ENCODE data around the gene MAN2A1. TPM values are rescaled to one million over a fixed set of nuclear protein-coding genes. Genes with fewer than 3 reads are reported as not detected.
A peak's percentile ranks its signal among the peaks of the same experiment; 100 is the strongest.

MAN2A1 gene
- total RNA-seq, 2 donors from 2014 or later, result 32.3 to 41.0 TPM

DNA sequence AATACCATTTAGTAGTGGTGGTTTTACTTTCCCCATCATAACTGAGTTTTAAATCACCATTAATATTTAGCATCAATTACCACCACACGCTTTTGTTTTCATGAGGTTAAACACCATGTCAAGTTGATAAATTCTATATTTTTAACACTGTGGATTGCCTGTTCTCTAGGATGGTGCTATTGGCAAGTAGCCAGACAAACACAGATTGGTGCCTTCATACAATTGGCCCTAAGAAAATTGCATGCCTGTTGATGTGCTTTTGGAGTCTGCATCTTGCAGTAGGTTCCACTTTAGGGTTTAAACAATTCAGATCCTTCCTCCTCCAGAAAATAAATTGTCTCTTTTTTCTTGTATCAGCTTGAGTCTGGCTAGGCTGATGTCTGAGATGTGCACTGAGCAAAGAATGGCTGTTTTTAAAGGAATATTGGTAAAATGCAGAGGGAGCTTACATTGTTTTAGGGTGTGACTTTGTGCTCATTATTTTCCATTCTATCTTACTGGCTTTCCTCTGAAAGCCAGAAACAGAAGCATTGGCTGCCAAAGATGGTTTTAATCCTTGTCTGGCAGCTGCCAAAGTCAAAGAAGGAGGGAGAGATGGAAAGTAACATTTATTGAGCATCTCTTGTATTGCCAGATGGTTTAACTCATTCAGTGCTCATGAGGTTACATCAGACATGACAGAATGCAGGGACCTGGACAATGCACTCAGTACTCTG, 19.6 kb upstream of the MAN2A1 start:
- H3K27ac Mint-ChIP-seq, result no peak overlapping the region
- peaks cover 0 to 5% of the 10 kb centered on the region in 2 donors for H3K9me3 Mint-ChIP-seq
- H3K36me3 Mint-ChIP-seq, result no peaks in the 10 kb centered on the region
- DNase-seq (ENCODE audit: low spot score in 2 of 2), result no peak
- ATAC-seq, result no peak

- Mint-ChIP-seq H3K9me3 (peaks cover 0 to 5% of the 10 kb centered on the region in 2 donors), H3K36me3 (no peaks in the 10 kb centered on the region), H3K27ac (no peak overlapping the region)
- DNase-seq (ENCODE audit: low spot score in 2 of 2) (no peak), ATAC-seq (no peak)
Observed at GRCh38 chr5:109671136-109671535, 18.6 kb upstream of the MAN2A1 start.

DNA sequence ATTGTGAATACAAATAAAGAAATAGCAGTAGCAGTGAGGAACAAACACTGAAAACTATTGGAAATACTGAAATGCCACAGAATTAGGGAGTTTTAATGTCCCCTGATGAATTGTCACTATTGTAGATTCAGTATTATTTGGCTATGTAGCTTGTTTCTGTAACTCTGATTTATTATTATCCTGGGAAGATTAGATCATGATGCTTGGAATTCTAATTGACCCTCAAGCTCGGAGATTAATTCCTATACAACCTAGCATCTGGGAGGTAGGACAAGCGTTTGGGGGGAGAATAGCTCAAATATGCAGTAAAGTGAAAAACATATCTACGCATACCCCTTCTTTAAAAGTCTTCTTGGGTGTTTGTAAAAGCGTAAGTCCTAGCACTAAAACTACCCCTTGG, 15.1 kb upstream of the MAN2A1 start:
- Mint-ChIP-seq H3K9me3 (no peaks in the 10 kb centered on the region), H3K36me3 (no peaks in the 10 kb centered on the region), H3K27ac (no peak overlapping the region)
- DNase-seq (ENCODE audit: low spot score in 2 of 2) (no peak), ATAC-seq (no peak)

GRCh38 chr5:109676920-109677319, 12.8 kb upstream of the MAN2A1 start:
- no peaks in the 10 kb centered on the region for H3K36me3 Mint-ChIP-seq
- no peak overlapping the region for H3K27ac Mint-ChIP-seq

GRCh38 chr5:109678447-109678846, 11.3 kb upstream of the MAN2A1 start:
- no peaks in the 10 kb centered on the region for H3K36me3 Mint-ChIP-seq
- H3K9me3 Mint-ChIP-seq, result no peaks in the 10 kb centered on the region
- ATAC-seq (no peak), DNase-seq (ENCODE audit: low spot score in 2 of 2) (no peak)
- no peak overlapping the region for H3K27ac Mint-ChIP-seq

More at GRCh38 chr5:109676920-109677319, 12.8 kb upstream of the MAN2A1 start:
- ATAC-seq, result no peak
- no peaks in the 10 kb centered on the region for H3K9me3 Mint-ChIP-seq
- DNase-seq (ENCODE audit: low spot score in 2 of 2), result no peak

DNA sequence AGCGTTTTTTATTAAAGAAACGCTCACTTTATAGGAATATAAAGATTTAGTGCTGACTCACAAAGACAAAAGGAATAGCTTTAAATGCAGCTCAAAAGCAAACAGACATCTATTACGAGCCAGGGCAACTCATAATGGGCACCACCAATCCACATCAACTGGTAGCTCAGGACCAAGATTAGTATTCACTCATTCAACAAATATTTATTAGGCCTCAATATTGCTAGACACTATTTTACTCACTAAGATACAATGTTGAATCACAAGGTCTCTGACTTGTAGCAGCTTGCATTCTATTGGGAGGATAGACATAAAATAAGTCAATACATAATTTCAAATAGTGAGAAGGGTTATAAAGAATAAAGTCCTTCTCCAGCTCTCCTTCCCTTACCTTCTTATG, 8.0 kb upstream of the MAN2A1 start:
- H3K36me3 Mint-ChIP-seq, result no peaks in the 10 kb centered on the region
- no peak for ATAC-seq
- H3K9me3 Mint-ChIP-seq, result no peaks in the 10 kb centered on the region
- no peak overlapping the region for H3K27ac Mint-ChIP-seq
- DNase-seq (ENCODE audit: low spot score in 2 of 2), result no peak

DNA sequence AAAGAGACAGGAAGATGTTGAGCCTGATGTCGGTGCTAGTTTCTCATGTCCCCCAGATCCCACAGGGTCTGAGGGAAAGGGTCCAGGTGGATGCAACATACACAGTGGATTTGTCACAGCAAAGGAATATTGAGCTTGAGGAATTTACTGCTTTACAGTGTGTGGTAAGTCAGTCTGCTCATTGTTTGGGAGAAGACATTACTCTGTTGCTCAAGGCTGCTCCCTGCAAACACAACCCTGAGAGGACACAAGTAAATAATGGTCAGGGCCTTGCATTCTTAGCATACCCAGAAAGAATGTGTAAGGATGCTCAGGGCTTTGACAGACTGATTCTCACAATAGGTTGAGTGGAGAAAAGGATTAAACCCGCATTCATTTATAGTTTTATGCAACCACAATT, 7.3 kb upstream of the MAN2A1 start:
- Mint-ChIP-seq H3K9me3 (no peaks in the 10 kb centered on the region), H3K27ac (no peak overlapping the region), H3K36me3 (no peaks in the 10 kb centered on the region)
- ATAC-seq (no peak), DNase-seq (ENCODE audit: low spot score in 2 of 2) (no peak)

- no peak overlapping the region for H3K27ac Mint-ChIP-seq
- DNase-seq (ENCODE audit: low spot score in 2 of 2) (no peak), ATAC-seq (no peak)
Observed at GRCh38 chr5:109685916-109686315, 3.8 kb upstream of the MAN2A1 start.

DNA sequence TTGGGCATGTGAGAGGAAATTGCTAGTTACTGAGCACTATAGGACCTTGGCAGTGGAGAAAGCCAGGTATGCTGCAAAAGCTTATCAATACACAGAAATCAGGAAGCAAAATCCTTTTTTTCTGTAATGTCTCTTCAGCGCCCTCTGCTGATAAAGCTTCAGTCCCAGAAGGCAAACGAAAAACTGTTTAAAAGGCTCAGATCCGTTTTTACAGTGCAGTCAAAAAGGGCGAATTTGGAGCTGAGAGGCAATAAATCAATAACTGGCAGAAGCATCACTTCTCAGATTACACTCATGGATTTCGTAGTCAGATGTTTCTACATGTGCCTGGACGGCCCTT, 1.1 kb upstream of the MAN2A1 start:
- ATAC-seq (no peak), DNase-seq (ENCODE audit: low spot score in 2 of 2) (peak in 1 of 2 donors; percentile 41)
- Mint-ChIP-seq H3K27ac (peak overlapping the region; percentile 88 to 94), H3K36me3 (peaks cover 0 to 6% of the 10 kb centered on the region in 2 donors), H3K9me3 (no peaks in the 10 kb centered on the region)

More at GRCh38 chr5:109685916-109686315, 3.8 kb upstream of the MAN2A1 start:
- Mint-ChIP-seq H3K36me3 (peaks cover 0 to 2% of the 10 kb centered on the region in 2 donors), H3K9me3 (no peaks in the 10 kb centered on the region)

- Mint-ChIP-seq H3K27ac (peak overlapping the region; percentile 88 to 94), H3K36me3 (peaks cover 0 to 6% of the 10 kb centered on the region in 2 donors), H3K9me3 (no peaks in the 10 kb centered on the region)
- DNase-seq (ENCODE audit: low spot score in 2 of 2) (peak; percentile 73 to 89), ATAC-seq (peak; percentile 84 to 86)
Observed at GRCh38 chr5:109688970-109689739, 572 bp upstream of the MAN2A1 start.

DNA sequence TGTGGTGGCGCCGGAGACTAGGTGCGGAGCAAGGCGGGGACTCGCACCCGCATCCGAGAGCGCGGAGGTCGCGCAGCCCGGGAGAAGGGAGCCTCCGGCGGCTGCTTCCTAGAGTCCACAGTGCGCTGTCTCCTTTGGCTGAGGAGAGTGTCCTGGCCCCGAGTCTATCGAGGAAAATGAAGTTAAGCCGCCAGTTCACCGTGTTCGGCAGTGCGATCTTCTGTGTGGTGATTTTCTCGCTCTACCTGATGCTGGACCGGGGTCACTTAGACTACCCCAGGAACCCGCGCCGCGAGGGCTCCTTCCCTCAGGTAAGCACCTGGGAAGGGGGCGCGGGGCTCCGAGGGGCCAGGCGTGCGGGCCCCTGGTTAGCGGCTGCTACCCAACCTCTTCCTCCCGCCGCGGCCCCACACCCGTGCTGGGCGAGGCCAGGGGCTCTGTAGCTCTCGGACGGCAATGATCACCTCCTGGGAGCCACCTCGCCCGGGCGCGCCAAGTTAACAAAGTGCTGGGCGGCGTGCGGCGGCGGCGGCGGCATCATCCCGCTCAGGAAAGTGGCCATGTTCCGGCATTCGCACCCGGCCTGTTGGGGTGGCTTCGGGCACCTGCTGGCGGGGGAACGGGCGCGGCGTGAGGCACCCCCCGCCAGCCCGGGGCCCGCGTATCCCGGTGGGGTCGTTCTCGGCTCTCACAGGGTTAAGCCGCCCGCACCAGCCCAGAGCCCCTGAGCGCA, 681 bp downstream of the MAN2A1 start:
- Mint-ChIP-seq H3K27ac (peak overlapping the region; percentile 84 to 94), H3K9me3 (no peaks in the 10 kb centered on the region), H3K36me3 (peaks cover 0 to 6% of the 10 kb centered on the region in 2 donors)
- ATAC-seq, result peak; percentile 3 to 6
- peak; percentile 59 to 71 for DNase-seq (ENCODE audit: low spot score in 2 of 2)

- H3K9me3 Mint-ChIP-seq, result no peaks in the 10 kb centered on the region
- ATAC-seq, result peak in 1 of 2 donors; percentile 7
- H3K27ac Mint-ChIP-seq, result peak overlapping the region; percentile 84 to 94
- DNase-seq (ENCODE audit: low spot score in 2 of 2), result peak; percentile 24 to 65
- peaks cover 0 to 6% of the 10 kb centered on the region in 2 donors for H3K36me3 Mint-ChIP-seq
Observed at GRCh38 chr5:109690975-109691574, 1.3 kb downstream of the MAN2A1 start.

DNA sequence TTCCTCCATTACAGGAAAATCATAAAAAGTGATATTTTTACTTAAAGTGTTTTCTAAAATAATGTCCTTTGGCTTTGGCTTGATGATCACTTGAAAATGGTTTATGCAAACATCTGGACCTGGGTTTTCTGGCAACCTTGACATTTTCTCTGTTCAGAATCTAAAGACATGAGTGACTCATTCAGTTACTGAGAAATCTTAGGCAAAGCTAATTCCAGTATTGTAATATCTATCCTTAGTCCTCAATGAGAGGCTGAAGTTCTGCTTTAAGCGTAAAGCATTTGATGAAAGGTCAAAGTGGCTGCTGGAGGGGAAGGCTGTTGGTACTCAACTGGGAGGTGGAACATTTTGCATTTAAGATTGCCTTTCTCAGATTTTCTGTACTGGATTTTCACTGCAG, 2.3 kb downstream of the MAN2A1 start:
- H3K27ac Mint-ChIP-seq, result peak overlapping the region; percentile 83 to 94
- H3K9me3 Mint-ChIP-seq, result no peaks in the 10 kb centered on the region
- DNase-seq (ENCODE audit: low spot score in 2 of 2) (no peak), ATAC-seq (no peak)
- H3K36me3 Mint-ChIP-seq, result peaks cover 6% of the 10 kb centered on the region in 2 donors

DNA sequence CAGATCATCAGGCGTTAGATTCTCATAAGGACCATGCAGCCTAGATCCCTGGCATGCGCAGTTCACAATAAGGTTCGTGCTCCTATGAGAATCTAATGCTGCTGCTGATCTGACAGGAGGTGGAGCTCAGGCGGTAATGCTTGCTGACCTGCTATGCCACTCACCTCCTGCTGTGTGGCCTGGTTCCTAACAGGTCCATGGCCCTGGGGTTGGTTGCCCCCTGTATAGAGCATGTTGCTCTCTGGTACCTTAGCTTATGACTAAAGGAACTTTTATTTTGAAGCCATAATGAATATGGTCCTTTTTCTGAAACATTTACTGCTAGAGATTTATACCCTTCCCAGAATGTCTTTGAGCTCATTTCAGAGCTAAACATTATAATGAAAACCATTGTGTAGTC, 3.1 kb downstream of the MAN2A1 start:
- DNase-seq (ENCODE audit: low spot score in 2 of 2) (no peak), ATAC-seq (no peak)
- H3K9me3 Mint-ChIP-seq, result no peaks in the 10 kb centered on the region
- peak overlapping the region in 1 of 2 donors; percentile 33 for H3K27ac Mint-ChIP-seq
- peaks cover 6% of the 10 kb centered on the region in 2 donors for H3K36me3 Mint-ChIP-seq

GRCh38 chr5:109693535-109694400, 4.0 kb downstream of the MAN2A1 start:
- Mint-ChIP-seq H3K27ac (peak overlapping the region; percentile 39 to 81), H3K9me3 (no peaks in the 10 kb centered on the region), H3K36me3 (peaks cover 6 to 8% of the 10 kb centered on the region in 2 donors)
- no peak for DNase-seq (ENCODE audit: low spot score in 2 of 2)
- no peak for ATAC-seq

DNA sequence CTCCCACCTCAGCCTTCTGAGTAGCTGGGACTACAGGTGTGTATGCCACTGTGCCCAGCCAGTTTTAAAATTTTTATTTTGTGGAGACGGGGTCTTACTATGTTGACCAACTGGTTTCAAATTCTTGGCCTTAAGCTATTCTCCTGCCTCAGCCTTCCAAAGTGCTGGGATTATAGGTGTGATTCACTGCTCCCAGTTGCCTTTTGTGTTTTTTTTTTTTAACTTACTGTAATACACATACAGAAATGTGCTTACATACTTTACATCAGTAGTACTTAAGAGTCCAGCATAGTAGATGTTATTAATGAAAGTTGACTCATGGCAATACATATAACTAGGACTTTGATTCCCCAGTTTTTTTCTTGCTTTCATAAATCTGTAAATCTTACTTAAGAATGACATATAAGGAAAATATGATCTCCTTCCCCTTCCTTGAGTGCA, 4.7 kb downstream of the MAN2A1 start:
- peaks cover 6 to 14% of the 10 kb centered on the region in 2 donors for H3K36me3 Mint-ChIP-seq
- peak overlapping the region; percentile 81 to 89 for H3K27ac Mint-ChIP-seq
- no peak for ATAC-seq
- no peaks in the 10 kb centered on the region for H3K9me3 Mint-ChIP-seq
- no peak for DNase-seq (ENCODE audit: low spot score in 2 of 2)

All from activated naive CD4-positive, alpha-beta T cell treated with anti-CD3 and anti-CD28 coated beads, Interleukin-2, amount 50 U/mL, for 72 hours (primary cell).